GM18499 (cell line): Measurements from ENCODE around the gene ADIPOR2.
"Not testable (repeated sequence)": the region's sequence is repeated elsewhere in the genome, so short reads cannot be mapped to it uniquely, and the experiment has no call there.

ENCODE experiments used
- ATAC-seq: cut with Tn5 transposase; IDR thresholded peaks from one replicate; pipeline ENCODE4 v1.9.1; 2021; ENCODE audit warnings: moderate number of reproducible peaks; ENCODE audit not compliant: insufficient read depth, unreplicated experiment

Gene ADIPOR2

GRCh38 chr12:1809591-1810190 lies 118.8 kb downstream of the ADIPOR2 start:
- ATAC-seq = no peak

GRCh38 chr12:1810201-1810930 lies 119.5 kb downstream of the ADIPOR2 start:
- ATAC-seq = no peak

GRCh38 chr12:1810931-1811280 lies 120.0 kb downstream of the ADIPOR2 start:
- ATAC-seq = no peak

- ATAC-seq = no peak
Measured at GRCh38 chr12:1811281-1811947, 120.5 kb downstream of the ADIPOR2 start.

- ATAC-seq = no peak
Measured at GRCh38 chr12:1811948-1812291, 121.0 kb downstream of the ADIPOR2 start.

GRCh38 chr12:1812650-1813302 lies 121.9 kb downstream of the ADIPOR2 start:
- no peak for ATAC-seq

GRCh38 chr12:1814266-1814665 lies 123.4 kb downstream of the ADIPOR2 start:
- ATAC-seq = no peak

GRCh38 chr12:1815108-1815507 lies 124.2 kb downstream of the ADIPOR2 start:
- ATAC-seq = no peak

- ATAC-seq = no peak
Measured at GRCh38 chr12:1815814-1816729, 125.2 kb downstream of the ADIPOR2 start.

GRCh38 chr12:1816730-1817348 lies 126.0 kb downstream of the ADIPOR2 start:
- no peak for ATAC-seq

GRCh38 chr12:1817928-1818327 lies 127.1 kb downstream of the ADIPOR2 start:
- not testable (repeated sequence) for ATAC-seq

- ATAC-seq = no peak
Measured at GRCh38 chr12:1819050-1819449, 128.2 kb downstream of the ADIPOR2 start.

GRCh38 chr12:1819571-1819970 lies 128.7 kb downstream of the ADIPOR2 start:
- no peak for ATAC-seq

- no peak for ATAC-seq
Measured at GRCh38 chr12:1820191-1820895, 129.5 kb downstream of the ADIPOR2 start, which contains the start of gene LRTM2. TSS of gene LRTM2 (plus strand) at chr12:1820565. CDS start at chr12:1828149, 7,584 bp downstream.

GRCh38 chr12:1820896-1821291 lies 130.0 kb downstream of the ADIPOR2 start:
- ATAC-seq = no peak

- no peak for ATAC-seq
Measured at GRCh38 chr12:1821805-1822204, 130.9 kb downstream of the ADIPOR2 start.

- no peak for ATAC-seq
Measured at GRCh38 chr12:1822699-1823098, 131.8 kb downstream of the ADIPOR2 start.

GRCh38 chr12:1823237-1823636 lies 132.4 kb downstream of the ADIPOR2 start:
- ATAC-seq = no peak
